Esophagus muscularis mucosa (tissue), 3 donors: ENCODE measurements around the gene ELOB.

Source experiments
- EP300 ChIP-seq: sonication (generic); formaldehyde crosslinking; IDR thresholded peaks from one replicate; pipeline ENCODE4 v1.6.1; 2017; ENCODE audit warnings: antibody characterized with exemption
- TF ChIP-seq, protein P1 (sequence below), 3 experiments: fragments of 200-600 bp in 2 of 3; fragments of 450-650 bp in 1 of 3; sonication (generic) in 2 of 3; IDR thresholded peaks; one replicate each; pipeline ENCODE4 v1.5.1; 2017 to 2019; ENCODE audit warnings: antibody characterized with exemption in 3 of 3, mild to moderate bottlenecking in 2 of 3, moderate library complexity in 1 of 3

GRCh38 chr16:2824626-2825025 lies 47.5 kb upstream of the ELOB start:
- TF ChIP-seq, protein P1, sequence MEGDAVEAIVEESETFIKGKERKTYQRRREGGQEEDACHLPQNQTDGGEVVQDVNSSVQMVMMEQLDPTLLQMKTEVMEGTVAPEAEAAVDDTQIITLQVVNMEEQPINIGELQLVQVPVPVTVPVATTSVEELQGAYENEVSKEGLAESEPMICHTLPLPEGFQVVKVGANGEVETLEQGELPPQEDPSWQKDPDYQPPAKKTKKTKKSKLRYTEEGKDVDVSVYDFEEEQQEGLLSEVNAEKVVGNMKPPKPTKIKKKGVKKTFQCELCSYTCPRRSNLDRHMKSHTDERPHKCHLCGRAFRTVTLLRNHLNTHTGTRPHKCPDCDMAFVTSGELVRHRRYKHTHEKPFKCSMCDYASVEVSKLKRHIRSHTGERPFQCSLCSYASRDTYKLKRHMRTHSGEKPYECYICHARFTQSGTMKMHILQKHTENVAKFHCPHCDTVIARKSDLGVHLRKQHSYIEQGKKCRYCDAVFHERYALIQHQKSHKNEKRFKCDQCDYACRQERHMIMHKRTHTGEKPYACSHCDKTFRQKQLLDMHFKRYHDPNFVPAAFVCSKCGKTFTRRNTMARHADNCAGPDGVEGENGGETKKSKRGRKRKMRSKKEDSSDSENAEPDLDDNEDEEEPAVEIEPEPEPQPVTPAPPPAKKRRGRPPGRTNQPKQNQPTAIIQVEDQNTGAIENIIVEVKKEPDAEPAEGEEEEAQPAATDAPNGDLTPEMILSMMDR (IDR thresholded peaks at IDR 0.05): no peak
- no peak for TF ChIP-seq EP300
